SHP77 (cell line): ENCODE data around the gene OPCML.
"Not testable (repeated sequence)": the region's sequence is repeated elsewhere in the genome, so short reads cannot be mapped to it uniquely, and the experiment has no call there.

Experiments used
- DNase-seq, 2 experiments: peaks; one replicate each; lab custom pipeline; 2025; lab: John Stamatoyannopoulos, UW

The OPCML gene

GRCh38 chr11:132429685-132430084, 1102.6 kb downstream of the OPCML start:
- no peak for DNase-seq

- no peak for DNase-seq
These were observed 1104.7 kb downstream of the OPCML start for GRCh38 chr11:132427611-132428010.

- no peak for DNase-seq
These were observed 1107.9 kb downstream of the OPCML start for GRCh38 chr11:132424433-132424832.

GRCh38 chr11:132423266-132423665, 1109.0 kb downstream of the OPCML start:
- DNase-seq = no peak

- DNase-seq = no peak
These were observed 1109.6 kb downstream of the OPCML start for GRCh38 chr11:132422722-132423121.

GRCh38 chr11:132421555-132421954, 1110.7 kb downstream of the OPCML start:
- no peak for DNase-seq

GRCh38 chr11:132414451-132414850, 1117.8 kb downstream of the OPCML start:
- no peak for DNase-seq

- DNase-seq = no peak
These were observed 1121.9 kb downstream of the OPCML start for GRCh38 chr11:132410383-132410782.

GRCh38 chr11:132409573-132410355, 1122.5 kb downstream of the OPCML start:
- DNase-seq = no peak

GRCh38 chr11:132408877-132409276, 1123.4 kb downstream of the OPCML start:
- DNase-seq = no peak

GRCh38 chr11:132405728-132406127, 1126.6 kb downstream of the OPCML start:
- DNase-seq = no peak

GRCh38 chr11:132402071-132402684, 1130.1 kb downstream of the OPCML start:
- peak; percentile 3 to 4 for DNase-seq

- no peak for DNase-seq
These were observed 1136.0 kb downstream of the OPCML start for GRCh38 chr11:132396318-132396717.

- no peak for DNase-seq
These were observed 1136.9 kb downstream of the OPCML start for GRCh38 chr11:132395434-132395833.

GRCh38 chr11:132379540-132379939, 1152.8 kb downstream of the OPCML start:
- no peak for DNase-seq

GRCh38 chr11:132373405-132374143, 1158.7 kb downstream of the OPCML start:
- no peak for DNase-seq

GRCh38 chr11:132370114-132370513, 1162.2 kb downstream of the OPCML start:
- not testable (repeated sequence) for DNase-seq

- no peak for DNase-seq
These were observed 1165.0 kb downstream of the OPCML start for GRCh38 chr11:132367293-132367692.

- DNase-seq = no peak
These were observed 1166.7 kb downstream of the OPCML start for GRCh38 chr11:132365650-132366049.
